HG03575 (cell line): ENCODE results near the gene ZNF780B.
"Not testable (repeated sequence)": the region's sequence is repeated elsewhere in the genome, so short reads cannot be mapped to it uniquely, and the experiment has no call there.

Source experiments
- ATAC-seq: cut with Tn5 transposase; IDR thresholded peaks from one replicate; pipeline ENCODE4 v1.9.1; 2021; ENCODE audit not compliant: unreplicated experiment, insufficient number of reproducible peaks, low FRiP score; ENCODE audit errors: extremely low read depth

The ZNF780B gene

DNA sequence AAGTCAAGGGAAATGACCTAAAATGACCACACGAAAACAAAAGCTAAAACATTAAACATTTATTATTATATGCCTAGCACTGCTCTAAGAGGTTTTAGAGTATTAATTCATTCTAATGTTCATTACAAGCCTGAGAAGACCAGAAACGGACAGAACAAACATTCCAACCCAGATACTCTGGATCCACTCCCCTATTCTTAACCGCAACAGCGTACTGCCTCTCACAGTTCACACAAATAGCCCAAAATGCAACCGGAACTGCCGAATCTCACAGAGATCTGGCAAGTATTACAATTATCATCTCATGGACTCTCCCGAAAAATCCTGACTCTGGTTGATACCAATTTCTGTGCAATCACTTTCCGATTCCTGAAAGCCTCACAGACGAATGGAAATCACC lies 1.4 kb downstream of the ZNF780B start:
- no peak for ATAC-seq

DNA sequence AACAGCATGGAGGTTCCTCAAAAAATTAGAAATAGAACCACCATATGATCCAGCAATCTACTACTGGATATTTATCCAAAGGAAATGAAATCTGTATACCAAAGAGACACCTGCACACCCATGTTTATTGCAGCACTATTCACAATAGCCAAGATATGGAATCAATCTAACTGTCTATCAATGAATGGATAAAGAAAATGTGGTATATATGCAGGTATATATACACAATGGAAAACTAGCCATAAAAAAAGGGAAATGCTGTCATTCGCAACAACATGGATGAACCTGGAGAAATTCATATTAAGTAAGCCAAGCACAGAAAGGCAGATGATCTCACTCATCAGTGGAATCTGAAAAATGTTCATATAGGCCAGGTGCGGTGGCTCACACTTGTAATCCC lies 2.5 kb downstream of the ZNF780B start:
- no peak for ATAC-seq

DNA sequence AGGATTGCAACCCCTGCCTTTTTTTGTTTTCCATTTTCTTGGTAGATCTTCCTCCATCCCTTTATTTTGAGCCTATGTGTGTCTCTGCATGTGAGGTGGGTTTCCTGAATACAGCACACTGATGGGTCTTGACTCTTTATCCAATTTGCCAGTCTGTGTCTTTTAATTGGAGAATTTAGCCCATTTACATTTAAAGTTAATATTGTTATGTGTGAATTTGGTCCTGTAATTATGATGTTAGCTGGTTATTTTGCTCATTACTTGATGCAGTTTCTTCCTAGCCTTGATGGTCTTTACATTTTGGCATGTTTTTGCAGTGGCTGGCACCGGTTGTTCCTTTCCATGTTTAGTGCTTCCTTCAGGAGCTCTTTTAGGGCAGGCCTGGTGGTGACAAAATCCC lies 14.3 kb downstream of the ZNF780B start:
- not testable (repeated sequence) for ATAC-seq

DNA sequence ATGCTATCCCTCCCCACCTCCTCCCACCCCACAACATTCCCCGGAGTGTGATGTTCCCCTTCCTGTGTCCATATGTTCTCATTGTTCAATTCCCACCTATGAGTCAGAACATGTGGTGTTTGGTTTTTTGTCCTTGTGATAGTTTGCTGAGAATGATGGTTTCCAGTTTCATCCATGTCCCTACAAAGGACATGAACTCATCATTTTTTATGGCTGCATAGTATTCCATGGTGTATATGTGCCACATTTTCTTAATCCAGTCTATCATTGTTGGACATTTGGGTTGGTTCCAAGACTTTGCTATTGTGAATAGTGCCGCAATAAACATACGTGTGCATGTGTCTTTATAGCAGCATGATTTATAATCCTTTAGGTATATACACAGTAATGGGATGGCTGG lies 18.0 kb downstream of the ZNF780B start:
- not testable (repeated sequence) for ATAC-seq

DNA sequence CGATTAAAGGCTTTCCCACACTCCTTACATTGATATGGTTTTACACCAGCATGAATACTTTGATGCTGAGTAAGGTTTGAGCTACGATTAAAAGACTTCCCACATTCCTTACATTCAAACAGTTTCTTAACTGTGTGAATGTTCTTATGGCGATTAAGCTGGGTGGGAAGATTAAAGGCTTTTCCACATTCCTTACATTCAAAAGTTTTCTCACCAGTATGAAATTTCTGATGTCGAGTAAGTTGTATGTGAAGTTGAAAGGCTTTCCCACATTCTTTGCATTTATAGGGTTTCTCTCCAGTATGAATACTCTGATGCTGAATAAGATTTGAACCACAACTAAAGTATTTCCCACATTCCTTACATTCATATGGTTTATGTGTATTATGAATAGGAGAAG lies 20.0 kb downstream of the ZNF780B start:
- no peak for ATAC-seq

DNA sequence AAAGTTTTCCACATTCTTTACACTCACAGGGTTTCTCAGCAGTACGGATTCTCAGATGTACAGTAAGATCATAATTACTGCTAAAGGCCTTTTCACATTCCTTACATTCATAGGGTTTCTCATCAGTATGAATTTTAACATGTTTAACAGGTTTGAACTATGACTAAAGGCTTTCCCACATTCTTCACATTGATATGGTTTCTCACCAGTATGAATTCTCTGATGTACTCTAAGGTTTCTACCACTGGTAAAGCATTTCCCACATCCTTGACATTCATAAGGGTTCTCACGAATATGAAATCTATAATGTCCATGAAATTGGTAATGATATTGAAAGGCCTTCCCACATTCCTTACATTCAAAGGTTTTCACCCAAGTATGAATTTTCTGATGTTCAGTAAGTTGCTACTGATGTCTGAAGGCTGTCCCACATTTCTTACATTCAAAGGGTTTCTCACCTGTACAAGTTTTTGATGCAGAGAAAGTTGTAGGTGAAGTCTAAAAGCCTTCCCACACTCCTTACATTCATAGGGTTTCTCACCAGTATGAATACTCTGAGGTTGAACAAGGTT lies 22.0 kb downstream of the ZNF780B start:
- ATAC-seq: no peak

DNA sequence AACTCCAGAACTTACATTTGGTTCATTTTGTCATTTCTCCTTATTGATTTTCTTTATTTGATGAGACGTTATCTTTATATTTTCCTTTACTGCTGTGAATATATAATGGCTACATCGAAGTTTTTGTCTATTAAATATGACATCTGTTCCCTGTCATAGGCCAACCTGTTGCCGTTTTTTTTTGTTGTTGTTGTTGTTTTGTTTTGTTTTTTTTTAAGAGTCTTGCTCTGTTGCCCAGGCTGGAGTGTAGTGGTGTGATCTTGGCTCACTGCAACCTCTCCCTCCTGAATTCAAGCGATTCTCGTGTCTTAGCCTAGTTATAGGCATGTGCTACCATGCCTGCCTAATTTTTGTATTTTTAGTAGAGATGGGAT lies 29.4 kb downstream of the ZNF780B start:
- ATAC-seq: no peak

DNA sequence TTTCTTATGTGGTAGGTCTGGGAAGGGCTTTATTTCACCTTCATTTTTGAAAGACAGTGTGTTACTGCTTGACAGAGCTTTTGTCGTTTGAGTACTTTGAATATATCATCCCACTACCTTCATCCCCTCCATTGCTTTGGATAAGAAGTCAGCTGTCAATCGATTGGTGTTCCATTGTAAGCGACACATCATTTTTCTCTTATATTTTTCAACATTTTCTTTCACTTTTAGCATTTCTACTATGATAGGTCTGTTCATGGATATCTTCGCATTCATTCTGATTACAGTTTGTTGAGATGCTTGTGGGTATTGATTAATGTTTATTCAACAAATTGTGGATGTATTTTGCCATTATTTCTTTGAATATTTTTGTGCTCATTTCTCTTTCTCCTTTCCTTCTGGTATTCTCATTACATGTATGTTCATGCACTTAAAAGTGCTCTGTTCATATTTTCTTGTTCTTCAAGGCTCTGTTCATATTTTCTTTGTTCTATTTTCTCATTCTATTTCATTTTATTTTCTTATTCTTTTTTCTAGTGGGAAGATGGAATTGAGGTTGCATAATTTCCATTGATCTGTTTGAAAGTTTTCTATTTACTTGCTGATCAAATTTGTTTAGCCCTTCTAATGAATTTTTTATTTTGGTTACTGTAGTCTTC lies 30.0 kb downstream of the ZNF780B start:
- ATAC-seq: no peak

DNA sequence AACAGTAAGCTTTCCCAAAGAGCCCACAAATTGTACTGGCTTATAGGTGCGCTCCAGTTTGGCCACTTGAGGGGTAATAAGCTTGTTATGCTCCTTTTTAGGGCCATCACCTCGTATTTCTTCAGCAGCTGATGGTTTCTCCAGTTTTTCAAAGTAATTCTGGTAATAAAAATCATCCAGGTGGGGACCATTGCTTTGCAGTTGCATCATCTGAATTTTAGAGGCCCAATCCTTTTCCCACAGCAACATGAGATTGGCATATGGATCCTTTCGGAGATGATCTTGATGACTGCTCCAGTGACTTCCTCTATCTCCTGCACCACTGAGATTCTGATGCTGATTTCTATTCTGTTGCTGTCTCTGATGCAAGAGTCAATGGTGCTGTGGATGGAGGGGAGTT lies 32.1 kb downstream of the ZNF780B start:
- no peak for ATAC-seq

DNA sequence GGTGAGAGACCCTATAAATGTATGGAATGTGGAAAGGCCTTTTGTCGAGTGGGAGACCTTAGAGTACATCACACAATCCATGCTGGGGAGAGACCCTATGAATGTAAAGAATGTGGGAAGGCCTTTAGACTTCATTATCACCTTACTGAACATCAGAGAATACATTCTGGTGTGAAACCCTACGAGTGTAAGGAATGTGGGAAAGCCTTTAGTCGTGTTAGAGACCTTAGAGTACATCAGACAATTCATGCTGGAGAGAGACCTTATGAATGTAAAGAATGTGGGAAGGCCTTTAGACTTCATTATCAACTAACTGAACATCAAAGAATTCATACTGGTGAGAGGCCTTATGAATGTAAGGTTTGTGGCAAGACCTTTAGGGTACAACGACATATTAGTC lies 42.0 kb downstream of the ZNF780B start:
- ATAC-seq: no peak

DNA sequence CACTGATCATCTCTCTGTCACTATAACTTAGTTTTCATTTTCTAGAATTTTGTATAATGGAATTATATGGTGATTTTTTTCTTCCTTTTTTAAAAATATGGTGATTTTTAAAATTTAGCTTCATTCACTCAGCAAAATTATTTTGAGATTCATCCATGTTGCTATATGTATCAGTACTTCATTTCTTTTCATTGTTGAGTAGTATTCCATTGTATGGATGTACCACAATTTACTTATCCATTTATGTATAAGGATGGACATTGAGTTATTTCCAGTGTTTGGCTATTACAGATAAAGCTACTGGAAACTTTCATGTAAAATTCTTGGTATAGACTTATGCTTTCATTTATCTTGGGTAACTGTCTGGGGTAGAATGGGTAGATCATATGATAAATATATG lies 46.4 kb downstream of the ZNF780B start:
- no peak for ATAC-seq

DNA sequence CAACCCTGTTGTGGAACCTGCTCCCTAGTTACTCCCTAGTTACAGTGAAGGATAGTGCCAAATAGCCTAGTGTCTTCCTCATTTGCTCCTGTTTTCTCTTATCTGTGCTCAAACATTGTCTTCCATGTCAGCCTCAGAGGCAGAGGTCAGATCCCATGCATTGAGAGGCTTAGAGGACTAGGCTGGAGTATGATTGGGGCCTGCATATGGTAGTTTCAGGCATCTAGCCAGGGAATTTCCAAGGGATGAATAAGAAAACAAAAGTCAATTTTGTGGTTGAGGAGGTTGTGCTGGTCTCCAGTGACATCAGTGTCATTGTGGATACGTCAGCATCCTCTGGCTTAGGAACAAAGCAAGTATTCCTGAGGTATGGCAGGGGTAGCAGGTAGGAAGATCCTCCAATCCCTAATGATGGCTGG lies 49.7 kb downstream of the ZNF780B start:
- ATAC-seq: no peak

DNA sequence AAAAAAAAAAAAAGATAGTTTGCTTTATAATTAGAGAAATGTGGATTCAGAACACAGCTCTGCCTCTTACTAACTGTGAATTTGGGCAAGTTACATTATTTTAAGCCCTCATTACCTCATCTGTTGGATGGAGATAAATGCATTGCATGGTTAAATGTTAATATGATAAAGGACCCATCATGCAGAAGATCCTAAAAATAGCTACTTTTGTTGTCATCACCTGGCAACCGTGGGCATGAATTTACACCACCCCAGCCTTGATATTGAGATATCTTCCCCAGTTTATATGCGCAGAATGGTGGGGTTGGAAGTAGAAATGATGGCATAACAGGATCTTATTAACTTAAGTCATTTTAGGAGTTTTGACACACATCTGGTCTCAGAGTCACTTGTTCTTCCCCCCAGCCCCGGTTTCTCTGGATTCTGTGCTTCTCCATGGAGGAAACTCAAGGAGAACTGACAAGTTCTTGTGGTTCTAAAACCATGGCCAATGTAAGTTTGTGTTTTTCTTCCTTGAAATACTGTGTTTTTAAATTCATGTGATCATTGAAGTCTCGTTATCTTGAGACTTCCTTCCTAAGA lies 50.2 kb downstream of the ZNF780B start:
- no peak for ATAC-seq

DNA sequence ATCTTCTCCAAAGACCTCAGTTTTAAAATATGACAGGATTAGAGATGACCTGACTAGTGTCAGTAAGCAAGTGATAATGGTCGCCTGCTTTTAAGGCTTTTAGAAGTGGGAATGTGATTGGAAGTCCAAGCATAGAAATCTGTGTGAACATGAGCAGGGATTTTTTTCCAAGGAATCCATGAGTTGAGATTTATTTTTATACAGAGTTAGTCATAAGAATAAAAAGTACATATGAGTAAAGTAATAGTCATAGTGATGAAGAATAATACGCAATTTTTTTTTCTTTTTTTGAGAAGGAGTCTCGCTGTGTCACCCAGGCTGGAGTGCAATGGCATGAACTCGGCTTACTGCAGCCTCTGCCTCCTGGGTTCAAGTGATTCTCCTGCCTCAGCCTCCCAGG lies 57.5 kb downstream of the ZNF780B start:
- ATAC-seq: no peak

DNA sequence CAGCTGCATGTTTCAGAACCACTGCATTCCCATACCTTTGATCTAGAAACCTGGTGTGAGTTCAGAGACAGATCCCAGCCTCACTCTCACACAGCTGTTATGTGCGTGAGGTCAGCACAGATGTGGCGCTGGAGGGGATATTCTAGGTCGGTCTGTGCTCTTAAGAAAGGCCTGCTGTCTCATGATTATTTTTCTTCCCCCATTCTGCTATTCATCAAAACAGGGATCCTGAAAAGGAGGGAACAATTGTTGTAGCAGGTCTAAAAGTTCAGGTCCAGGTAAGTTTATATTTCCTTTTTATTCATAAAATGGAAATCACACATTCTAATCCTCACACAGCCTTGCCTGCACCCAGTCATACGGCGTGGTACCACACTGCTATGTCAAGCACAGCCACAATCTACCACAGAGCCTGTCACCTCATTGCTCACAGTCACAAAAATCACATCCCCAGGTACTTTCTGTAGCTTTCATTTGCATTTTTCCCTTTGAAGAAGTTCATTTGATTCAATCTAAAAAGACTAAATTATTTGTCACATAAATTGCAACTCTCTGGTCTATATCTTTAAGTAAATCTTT lies 58.3 kb downstream of the ZNF780B start:
- no peak for ATAC-seq

DNA sequence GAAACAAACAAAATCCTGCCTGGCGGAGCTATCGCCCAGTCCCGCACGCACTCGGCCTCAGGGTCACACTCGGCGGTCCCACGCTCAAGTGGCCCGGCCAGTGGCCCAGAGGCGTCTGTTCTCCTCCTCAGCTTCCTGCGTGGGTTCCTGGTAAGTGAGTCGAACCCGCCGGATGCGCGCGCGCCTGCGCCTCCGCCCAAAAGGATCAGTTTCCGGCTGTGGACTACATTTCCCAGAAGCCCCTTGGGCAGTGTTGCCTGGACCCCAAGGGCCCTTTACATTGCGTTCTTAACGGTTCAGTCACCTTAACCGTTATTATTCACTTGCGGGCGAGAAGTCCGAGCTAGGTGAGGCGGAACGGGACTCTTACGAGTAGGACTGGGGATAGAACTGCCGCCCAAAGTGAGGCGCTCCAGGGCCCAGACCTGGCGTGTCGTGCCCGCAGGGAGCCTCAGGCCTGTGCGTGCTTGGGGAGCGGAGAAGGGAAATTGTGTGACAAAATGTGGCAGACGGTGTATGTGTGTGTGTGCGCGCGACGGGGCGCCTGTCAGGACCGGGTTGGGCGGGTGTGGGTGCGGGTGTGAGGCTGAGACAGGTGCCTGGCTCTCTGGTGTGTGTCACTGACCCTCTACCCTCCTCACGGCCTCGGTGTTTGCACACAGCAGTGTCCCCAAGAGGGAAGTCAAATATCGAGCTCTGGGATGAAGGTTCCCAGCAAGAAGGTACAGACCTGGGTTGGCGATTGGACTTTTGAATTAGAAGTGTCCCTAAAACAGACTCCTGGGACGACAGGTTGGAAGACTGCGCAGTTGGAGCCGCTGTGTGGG lies 59.0 kb downstream of the ZNF780B start, which contains the start of gene ZNF546:
ZNF546 (plus strand) TSS at position 250 of the 827 bp plus-strand sequence. CDS start 1,267 bp downstream, outside the sequence.
- no peak for ATAC-seq

DNA sequence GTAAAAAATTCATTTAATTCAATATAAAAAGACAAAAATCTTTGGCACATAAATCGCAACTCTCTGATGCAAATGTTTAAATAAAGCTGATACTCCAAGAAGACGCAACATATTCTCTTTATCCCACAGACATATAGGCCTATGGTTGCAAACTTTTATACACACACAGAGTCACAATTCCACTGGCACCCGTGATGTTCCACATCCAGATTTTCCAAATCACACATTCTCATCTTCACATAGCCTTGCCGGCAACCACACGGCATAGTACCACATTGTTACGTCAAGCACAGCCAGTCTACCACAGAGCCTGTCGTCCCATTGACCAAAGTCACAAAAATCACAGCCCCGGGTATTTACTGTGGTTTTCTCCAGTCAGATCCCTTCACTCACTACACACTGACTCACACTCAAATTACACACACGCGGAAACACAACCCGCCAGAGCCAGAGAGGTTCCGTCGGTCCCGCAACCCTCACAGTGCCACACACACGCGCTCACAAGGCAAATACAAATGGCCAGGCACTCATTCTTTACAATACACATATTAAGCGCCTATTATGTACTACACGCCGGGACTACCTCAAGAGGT lies 59.7 kb downstream of the ZNF780B start:
- no peak for ATAC-seq

DNA sequence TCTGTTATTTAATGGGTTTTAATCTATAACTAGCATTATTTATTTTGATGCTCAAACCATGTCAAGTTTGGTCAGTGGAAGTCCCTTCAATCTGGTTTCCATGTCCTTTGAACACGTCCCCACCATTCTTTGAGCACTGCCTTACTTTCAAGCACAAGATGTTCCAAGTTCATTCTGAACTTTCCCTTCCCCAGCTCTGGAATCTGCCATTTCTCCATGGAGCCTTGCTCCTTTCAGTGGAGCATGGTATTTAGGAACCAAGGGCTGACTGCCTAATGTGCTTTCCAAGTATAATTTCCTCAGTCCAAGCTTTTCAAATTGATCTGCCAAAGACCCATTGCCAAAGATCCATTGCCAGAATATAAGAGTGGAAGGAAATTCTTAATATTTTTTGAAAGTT lies 60.2 kb downstream of the ZNF780B start:
- ATAC-seq: no peak

DNA sequence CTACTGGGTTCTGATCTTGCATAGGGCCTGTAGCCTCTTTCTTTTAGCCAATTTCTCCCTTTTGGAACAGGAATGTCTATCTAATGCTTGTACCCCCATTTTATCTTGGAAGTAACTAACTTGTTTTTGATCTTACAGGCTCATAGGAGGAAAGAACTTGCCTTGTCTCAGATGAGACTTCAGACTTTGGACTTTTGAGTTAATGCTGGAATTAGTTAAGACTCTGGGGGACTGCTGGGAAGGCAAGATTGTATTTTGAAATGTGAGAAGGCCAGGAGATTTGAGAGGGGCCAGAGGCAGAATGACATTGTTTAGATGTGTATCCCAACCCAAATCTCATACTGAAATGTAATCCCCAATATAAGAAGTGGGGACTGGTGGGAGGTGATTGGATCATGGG lies 61.7 kb downstream of the ZNF780B start:
- no peak for ATAC-seq
